Muscle of leg (tissue), 11 donors: ENCODE measurements around the gene TRMT2B. TPM values are rescaled to one million over a fixed set of nuclear protein-coding genes. Genes with fewer than 3 reads are reported as not detected.
A peak's percentile ranks its signal among the peaks of the same experiment; 100 is the strongest.
"Not testable (repeated sequence)": the region's sequence is repeated elsewhere in the genome, so short reads cannot be mapped to it uniquely, and the experiment has no call there.

Experiments used
- DNase-seq: peaks from one replicate; pipeline ENCODE4 v3.0.0; 2013
- H3K27ac ChIP-seq: one replicate; pipeline ENCODE4 v1.5.1; 2013; ENCODE audit warnings: mild to moderate bottlenecking, low read length, control low read depth
- H3K27me3 ChIP-seq: one replicate; pipeline ENCODE4 v1.6.1; 2013; ENCODE audit warnings: low read length; ENCODE audit not compliant: control insufficient read depth, insufficient read depth
- H3K36me3 ChIP-seq: one replicate; pipeline ENCODE4 v1.6.1; 2013; ENCODE audit warnings: low read length; ENCODE audit not compliant: control insufficient read depth, insufficient read depth
- H3K4me1 ChIP-seq: one replicate; pipeline ENCODE4 v1.6.1; 2013; ENCODE audit warnings: low read length; ENCODE audit not compliant: control insufficient read depth, insufficient read depth
- H3K4me3 ChIP-seq: one replicate; pipeline ENCODE4 v1.5.1; 2013; ENCODE audit warnings: low read length, control low read depth
- H3K9me3 ChIP-seq: replicated peaks from 2 replicates; pipeline ENCODE4 v1.6.1; 2013; ENCODE audit warnings: low read depth, low read length; ENCODE audit not compliant: control insufficient read depth
- WGBS: methylation state at CpG from one replicate; pipeline ENCODE4 v1.1.5; 2013; ENCODE audit warnings: missing lambda C conversion rate; ENCODE audit not compliant: insufficient coverage; 5-methylcytosine and 5-hydroxymethylcytosine counted together
- polyA plus RNA-seq, 8 donors: library from polyadenylated mRNA; unstranded; fragments of 120-200 nt; gene quantifications; one replicate each; pipeline versions ENCODE4 v1.2.1 to v1.2.3, GENCODE V29; 2013; ENCODE audit warnings: inconsistent platforms in 1 of 8, low replicate concordance in 1 of 8; ENCODE audit not compliant: insufficient read length in 8 of 8, insufficient read depth in 1 of 8
- total RNA-seq: library from RNA; stranded (reverse); fragments of 120-200 nt; gene quantifications from one replicate; pipeline ENCODE4 v1.2.4, GENCODE V29; 2013

TRMT2B gene
- total and polyA plus RNA-seq, 9 donors, result 7.0 to 9.8 (median 8.1) TPM

DNA sequence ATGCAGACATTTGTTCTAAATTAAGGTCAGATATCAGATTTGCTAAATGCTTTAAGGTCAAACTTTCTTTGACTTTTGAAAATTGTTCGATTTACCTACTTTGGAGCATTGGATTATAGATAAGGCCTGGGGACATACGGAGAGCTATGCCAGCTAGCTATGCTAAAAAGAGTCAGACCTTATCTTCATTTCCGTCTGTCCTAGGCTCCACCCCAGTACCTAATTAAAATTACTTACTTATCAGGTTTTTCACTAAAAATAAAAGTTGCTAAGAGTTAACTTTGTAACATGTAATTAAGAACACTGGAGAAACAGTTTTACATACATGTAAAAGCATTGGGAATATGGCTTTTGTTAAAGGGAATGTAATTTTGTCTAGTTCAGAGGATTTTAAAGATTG lies 19.7 kb upstream of the TRMT2B start:
- H3K36me3 ChIP-seq, result no peaks in the 10 kb centered on the region
- no peak overlapping the region for H3K27ac ChIP-seq
- H3K4me1 ChIP-seq, result no peaks in the 10 kb centered on the region
- H3K27me3 ChIP-seq, result no peaks in the 10 kb centered on the region
- no CpG with 5 or more reads among the region's 3 CpGs for WGBS
- H3K4me3 ChIP-seq, result no peak overlapping the region
- H3K9me3 ChIP-seq, result no peaks in the 10 kb centered on the region
- no peak for DNase-seq

DNA sequence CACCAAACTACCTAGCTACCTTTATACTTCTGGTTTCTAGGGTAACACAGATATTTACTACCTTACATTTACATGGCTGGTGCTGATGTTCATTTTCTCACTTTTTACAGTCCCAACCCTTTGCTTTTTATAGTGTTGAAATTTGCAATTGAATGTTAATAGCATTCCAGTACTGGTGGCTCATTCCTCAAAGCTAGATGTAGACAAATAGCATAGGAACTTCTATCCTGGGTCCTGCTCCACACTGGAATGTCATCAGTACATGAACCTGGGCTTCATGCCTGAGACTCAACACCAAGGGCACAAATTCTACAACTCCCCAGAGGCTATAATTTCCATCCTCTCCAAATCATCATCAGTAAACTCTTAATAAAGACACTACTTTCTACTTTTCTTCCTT lies 10.3 kb upstream of the TRMT2B start:
- no peak overlapping the region for H3K4me3 ChIP-seq
- H3K36me3 ChIP-seq, result no peaks in the 10 kb centered on the region
- no peak overlapping the region for H3K27ac ChIP-seq
- peaks cover 8% of the 10 kb centered on the region for H3K27me3 ChIP-seq
- H3K4me1 ChIP-seq, result no peaks in the 10 kb centered on the region
- no peaks in the 10 kb centered on the region for H3K9me3 ChIP-seq
- DNase-seq, result no peak

DNA sequence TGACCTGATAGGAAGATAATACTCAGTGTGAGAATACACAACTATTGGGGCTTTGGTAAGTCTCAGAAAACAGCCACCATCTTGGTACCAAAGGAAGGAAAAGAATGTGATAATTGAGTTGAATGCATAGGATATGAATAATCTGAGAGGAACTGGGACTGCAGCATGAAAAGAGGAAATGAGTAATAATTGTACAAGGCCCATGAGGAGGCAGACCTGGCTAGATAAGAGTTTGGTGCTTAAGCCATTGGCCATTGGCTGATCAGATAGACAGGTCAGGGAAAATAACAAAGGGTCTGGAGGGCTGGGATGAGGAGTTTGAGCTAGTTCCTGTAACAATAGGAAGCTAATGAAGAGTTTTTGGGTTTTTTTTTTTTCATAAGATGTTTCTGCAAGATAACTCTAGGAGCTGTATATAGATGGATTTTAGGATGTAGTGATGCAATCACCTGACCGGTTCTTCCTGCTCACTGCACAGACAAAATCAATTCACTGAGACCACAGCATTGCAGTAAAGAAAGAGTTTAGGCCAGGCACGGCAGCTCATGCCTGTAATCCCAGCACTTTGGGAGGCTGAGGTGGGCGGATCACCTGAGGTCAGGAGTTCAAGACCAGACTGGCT lies 5.3 kb upstream of the TRMT2B start:
- Histone ChIP-seq H3K27ac (no peak overlapping the region), H3K9me3 (no peaks in the 10 kb centered on the region), H3K36me3 (no peaks in the 10 kb centered on the region), H3K4me3 (no peak overlapping the region), H3K4me1 (no peaks in the 10 kb centered on the region), H3K27me3 (peaks cover 3% of the 10 kb centered on the region)
- no CpG with 5 or more reads among the region's 3 CpGs for WGBS
- DNase-seq, result no peak

DNA sequence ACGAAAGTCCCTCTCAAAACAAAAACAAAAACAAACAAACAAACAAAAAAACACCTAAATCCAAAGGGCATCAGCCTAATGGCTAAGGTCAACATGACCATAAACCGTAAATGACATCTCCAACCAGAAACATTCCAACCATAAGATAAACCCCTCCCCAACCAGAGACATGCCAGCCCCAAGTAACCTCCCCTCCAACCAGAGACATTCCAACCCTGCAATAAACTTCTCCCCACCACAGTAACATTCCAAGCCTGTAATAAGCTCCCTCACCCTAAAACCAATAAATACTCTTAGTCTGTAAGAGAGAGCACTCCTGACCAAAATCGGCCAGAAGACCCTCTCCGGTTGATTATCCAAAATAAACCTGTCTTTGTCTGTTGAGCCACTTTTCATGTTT lies 4.6 kb upstream of the TRMT2B start:
- not testable (repeated sequence) for H3K36me3 ChIP-seq

DNA sequence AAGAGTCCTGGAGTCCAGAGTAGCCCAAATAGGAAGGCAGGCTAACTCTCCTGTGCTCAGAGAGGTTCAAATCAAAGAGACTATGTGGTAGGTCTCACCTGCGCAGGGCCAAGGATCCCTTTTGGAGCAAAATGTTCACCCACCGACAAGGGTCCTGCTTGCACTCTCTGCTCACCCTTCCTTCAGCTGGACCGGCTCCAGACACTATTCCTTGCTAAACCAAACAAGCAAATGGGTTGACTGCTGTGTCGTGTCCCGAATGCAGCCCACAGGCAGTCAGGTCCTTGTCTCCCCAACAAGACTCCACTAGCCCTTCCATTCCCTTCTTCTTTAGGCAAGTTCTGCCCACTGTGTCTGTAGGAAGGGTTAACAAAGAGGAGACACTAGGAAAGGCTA lies 760 bp downstream of the TRMT2B start:
- 50% methylated on average over 2 of the region's 5 CpGs for WGBS
- Histone ChIP-seq H3K27ac (peak overlapping the region; percentile 88), H3K9me3 (no peaks in the 10 kb centered on the region), H3K36me3 (no peaks in the 10 kb centered on the region), H3K4me1 (peaks cover 4% of the 10 kb centered on the region), H3K4me3 (peak overlapping the region; percentile 72), H3K27me3 (peaks cover 8% of the 10 kb centered on the region)
- DNase-seq, result no peak

More for the DNA sequence above, 4.6 kb upstream of the TRMT2B start:
- H3K27me3 ChIP-seq, DNase-seq, H3K27ac ChIP-seq, H3K4me3 ChIP-seq, H3K4me1 ChIP-seq, H3K9me3 ChIP-seq: not testable (repeated sequence)
- 93% methylated on average over 2 of the region's 4 CpGs for WGBS

DNA sequence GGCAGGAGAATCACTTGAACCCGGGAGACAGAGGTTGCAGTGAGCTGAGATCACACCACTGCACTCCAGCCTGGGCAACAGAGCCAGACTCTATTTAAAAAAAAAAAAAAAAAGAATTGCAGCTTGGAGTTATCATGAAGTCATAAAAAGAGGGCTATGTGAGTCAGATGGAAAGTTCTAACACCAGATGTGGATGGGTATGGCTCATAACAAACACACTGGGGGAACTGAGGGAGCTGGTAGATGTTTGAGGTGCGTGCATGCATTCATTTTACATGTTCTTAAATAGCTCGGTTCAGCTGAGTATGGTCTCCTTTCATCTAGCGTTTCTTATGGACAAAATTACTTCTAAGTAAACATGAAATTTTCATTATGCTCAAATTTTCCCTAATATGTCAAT lies 11.7 kb downstream of the TRMT2B start:
- no peak for DNase-seq
- Histone ChIP-seq H3K27me3 (peaks cover 2% of the 10 kb centered on the region), H3K4me1 (no peaks in the 10 kb centered on the region), H3K36me3 (peaks cover 4% of the 10 kb centered on the region), H3K4me3 (no peak overlapping the region), H3K9me3 (no peaks in the 10 kb centered on the region), H3K27ac (no peak overlapping the region)
- WGBS, result no CpG with 5 or more reads among the region's 4 CpGs

DNA sequence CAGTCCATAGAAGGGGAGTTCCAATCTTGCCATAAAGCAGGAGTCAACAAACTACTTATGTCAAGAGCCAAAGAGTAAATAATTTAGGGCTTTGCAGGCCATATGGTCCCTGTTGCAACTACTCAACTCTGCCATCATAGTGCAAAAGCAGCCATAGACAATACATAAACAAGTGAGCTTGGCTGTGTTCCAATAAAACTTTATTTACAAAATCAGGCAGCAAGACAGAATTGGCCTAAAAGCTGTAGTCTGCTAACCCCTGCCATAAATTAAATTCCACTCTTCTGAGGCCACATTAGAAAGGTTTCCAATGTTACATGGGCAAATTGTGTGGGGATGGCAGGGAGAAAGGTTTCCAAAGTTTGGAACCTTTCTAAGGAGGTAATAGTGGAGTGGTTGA lies 14.7 kb downstream of the TRMT2B start:
- no peaks in the 10 kb centered on the region for H3K4me1 ChIP-seq
- no peaks in the 10 kb centered on the region for H3K9me3 ChIP-seq
- H3K27me3 ChIP-seq, result peaks cover 2% of the 10 kb centered on the region
- DNase-seq, result no peak
- H3K4me3 ChIP-seq, result no peak overlapping the region
- peaks cover 4% of the 10 kb centered on the region for H3K36me3 ChIP-seq
- H3K27ac ChIP-seq, result no peak overlapping the region

DNA sequence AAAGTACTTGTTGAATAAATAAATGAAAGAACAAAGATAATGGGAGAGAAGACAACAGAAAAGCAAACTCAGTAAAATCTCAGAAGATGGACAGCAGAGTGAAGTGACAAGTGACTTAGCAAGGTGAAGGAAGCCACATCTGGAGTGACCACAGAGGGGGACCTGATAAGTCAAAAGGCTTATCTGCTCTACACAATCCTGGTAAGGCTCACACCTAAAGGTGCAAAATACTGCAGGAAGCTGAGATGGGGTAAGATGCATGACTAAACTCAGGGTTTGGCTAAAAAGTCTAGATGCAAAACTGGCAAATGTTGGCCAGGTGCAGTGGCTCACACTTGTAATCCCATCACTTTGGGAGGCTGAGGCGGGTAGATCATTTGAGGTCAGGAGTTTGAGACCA lies 22.2 kb downstream of the TRMT2B start:
- H3K4me3 ChIP-seq, result no peak overlapping the region
- H3K27me3 ChIP-seq, result peaks cover 2% of the 10 kb centered on the region
- no peaks in the 10 kb centered on the region for H3K4me1 ChIP-seq
- H3K36me3 ChIP-seq, result peaks cover 3% of the 10 kb centered on the region
- DNase-seq, result no peak
- WGBS, result 88% methylated on average over 1 of the region's 1 CpG
- H3K9me3 ChIP-seq, result no peaks in the 10 kb centered on the region
- no peak overlapping the region for H3K27ac ChIP-seq

DNA sequence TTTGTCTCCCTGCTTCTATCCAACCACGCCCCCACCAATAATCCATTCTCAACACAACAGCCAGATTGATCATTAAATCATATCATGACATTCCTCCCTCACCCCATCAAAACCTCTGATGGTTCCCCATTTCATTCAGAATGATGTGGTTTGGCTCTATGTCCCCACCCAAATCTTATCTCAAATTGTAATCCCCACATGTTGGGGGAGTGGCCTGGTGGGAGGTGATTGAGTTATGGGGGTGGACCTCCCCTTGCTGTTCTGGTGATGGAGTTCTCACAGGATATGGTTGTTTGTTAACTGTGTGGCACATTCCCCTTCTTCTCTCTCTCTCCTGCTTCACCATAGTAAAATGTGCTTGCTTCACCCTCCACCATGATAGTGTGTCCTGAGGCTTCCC lies 23.3 kb downstream of the TRMT2B start:
- H3K36me3 ChIP-seq, result peaks cover 3% of the 10 kb centered on the region

DNA sequence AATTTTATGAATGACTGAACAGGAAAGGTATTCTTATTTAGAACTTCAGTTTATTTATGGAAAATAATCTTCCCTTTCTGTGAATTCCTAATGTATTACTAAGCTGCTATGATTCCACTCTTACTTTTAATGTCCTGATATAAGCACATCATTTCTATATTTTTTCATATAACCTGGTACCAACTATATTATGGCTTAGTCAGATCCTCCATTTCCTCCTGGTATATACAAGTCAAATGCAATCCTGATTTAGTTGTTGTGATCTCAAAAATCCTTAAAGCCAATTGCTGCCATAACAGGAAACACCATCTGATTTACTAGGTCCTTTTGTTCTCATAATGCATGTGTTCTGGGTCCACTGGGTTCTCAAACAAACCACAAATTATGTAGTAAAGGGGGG lies 26.8 kb downstream of the TRMT2B start:
- Histone ChIP-seq H3K9me3 (no peaks in the 10 kb centered on the region), H3K27me3 (peaks cover 9% of the 10 kb centered on the region), H3K27ac (no peak overlapping the region), H3K36me3 (peaks cover 18% of the 10 kb centered on the region), H3K4me1 (no peaks in the 10 kb centered on the region), H3K4me3 (no peak overlapping the region)
- no peak for DNase-seq

More for the DNA sequence above, 23.3 kb downstream of the TRMT2B start:
- H3K9me3 ChIP-seq, result no peaks in the 10 kb centered on the region
- no peak overlapping the region for H3K4me3 ChIP-seq
- no peak for DNase-seq
- H3K4me1 ChIP-seq, result no peaks in the 10 kb centered on the region
- H3K27ac ChIP-seq, result no peak overlapping the region
- peaks cover 6% of the 10 kb centered on the region for H3K27me3 ChIP-seq
- WGBS, result 75% methylated on average over 1 of the region's 1 CpG

DNA sequence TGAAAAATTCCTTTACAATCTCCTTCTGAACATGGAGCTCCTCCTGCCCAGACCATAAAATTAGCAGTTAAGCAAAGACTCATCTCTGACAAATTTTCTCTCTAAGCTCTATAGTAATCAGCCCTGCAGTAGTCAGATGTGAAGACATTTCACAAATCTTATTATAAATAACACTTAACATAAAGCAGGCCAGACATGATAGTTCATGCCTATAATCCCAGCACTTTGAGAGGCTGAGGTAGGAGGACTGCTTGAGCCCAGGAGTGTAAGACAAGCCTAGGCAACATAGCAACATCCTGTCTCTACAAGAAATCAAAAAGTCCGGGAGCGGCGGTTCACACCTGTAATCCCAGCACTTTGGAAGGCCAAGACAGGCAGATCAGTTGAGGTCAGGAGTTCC lies 29.9 kb downstream of the TRMT2B start:
- DNase-seq, result no peak
- no peak overlapping the region for H3K27ac ChIP-seq
- H3K4me3 ChIP-seq, result no peak overlapping the region
- peaks cover 25% of the 10 kb centered on the region for H3K36me3 ChIP-seq
- WGBS, result 100% methylated on average over 3 of the region's 3 CpGs
- no peaks in the 10 kb centered on the region for H3K9me3 ChIP-seq
- H3K27me3 ChIP-seq, result peaks cover 12% of the 10 kb centered on the region
- H3K4me1 ChIP-seq, result no peaks in the 10 kb centered on the region
